BE2C (cell line): Measurements from ENCODE around the gene IFNL4.
"Not testable (repeated sequence)": the region's sequence is repeated elsewhere in the genome, so short reads cannot be mapped to it uniquely, and the experiment has no call there.

ENCODE experiments used
- DNase-seq: peaks from one replicate; pipeline ENCODE4 v3.0.0-alpha.2; 2020
- H3K27me3 ChIP-seq: fragments of 250-450 bp; sonication (Bioruptor Pico); 2 replicates; pipeline ENCODE4 v1.5.1; 2020; ENCODE audit warnings: mild to moderate bottlenecking
- H3K36me3 ChIP-seq: fragments of 250-450 bp; sonication (Bioruptor Pico); 2 replicates; pipeline ENCODE4 v1.5.1; 2020; ENCODE audit warnings: mild to moderate bottlenecking
- H3K4me1 ChIP-seq: fragments of 250-450 bp; sonication (Bioruptor Pico); 2 replicates; pipeline ENCODE4 v1.5.1; 2020
- H3K4me3 ChIP-seq: 2 replicates; pipeline ENCODE4 v1.5.1; 2011; ENCODE audit warnings: low read depth, low read length
- H3K9me3 ChIP-seq: fragments of 250-450 bp; sonication (Bioruptor Pico); 2 replicates; pipeline ENCODE4 v1.5.1; 2020
- TF ChIP-seq, protein P1 (sequence below): IDR thresholded peaks from 2 replicates; pipeline ENCODE4 v1.5.1; 2012; ENCODE audit warnings: mild to moderate bottlenecking, low read depth, low read length

IFNL4 gene

DNA sequence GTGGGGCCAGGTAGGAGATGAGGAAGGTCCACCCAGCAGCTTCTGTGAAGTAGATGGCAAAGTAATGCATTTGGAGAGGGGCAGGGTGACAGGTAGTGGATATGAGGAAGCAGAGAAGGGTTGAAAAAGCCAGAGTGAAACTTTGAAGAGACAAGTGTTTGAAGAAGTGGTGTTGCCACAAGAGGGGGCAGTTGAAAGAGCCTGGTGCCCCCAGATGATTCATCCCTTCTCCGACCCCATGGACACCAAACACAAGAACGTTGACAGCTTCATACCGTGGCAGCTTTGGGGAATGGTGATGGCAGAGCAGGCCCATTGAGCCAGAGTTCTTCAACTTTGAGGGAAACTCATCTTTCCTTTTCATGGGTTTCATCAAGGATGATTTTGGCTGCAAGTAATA, 23.7 kb downstream of the IFNL4 start:
- Histone ChIP-seq H3K9me3 (no peaks in the 10 kb centered on the region), H3K36me3 (no peaks in the 10 kb centered on the region), H3K27me3 (peaks cover 21% of the 10 kb centered on the region), H3K4me1 (no peaks in the 10 kb centered on the region), H3K4me3 (no peak overlapping the region)
- no peak for DNase-seq
- TF ChIP-seq, protein P1, sequence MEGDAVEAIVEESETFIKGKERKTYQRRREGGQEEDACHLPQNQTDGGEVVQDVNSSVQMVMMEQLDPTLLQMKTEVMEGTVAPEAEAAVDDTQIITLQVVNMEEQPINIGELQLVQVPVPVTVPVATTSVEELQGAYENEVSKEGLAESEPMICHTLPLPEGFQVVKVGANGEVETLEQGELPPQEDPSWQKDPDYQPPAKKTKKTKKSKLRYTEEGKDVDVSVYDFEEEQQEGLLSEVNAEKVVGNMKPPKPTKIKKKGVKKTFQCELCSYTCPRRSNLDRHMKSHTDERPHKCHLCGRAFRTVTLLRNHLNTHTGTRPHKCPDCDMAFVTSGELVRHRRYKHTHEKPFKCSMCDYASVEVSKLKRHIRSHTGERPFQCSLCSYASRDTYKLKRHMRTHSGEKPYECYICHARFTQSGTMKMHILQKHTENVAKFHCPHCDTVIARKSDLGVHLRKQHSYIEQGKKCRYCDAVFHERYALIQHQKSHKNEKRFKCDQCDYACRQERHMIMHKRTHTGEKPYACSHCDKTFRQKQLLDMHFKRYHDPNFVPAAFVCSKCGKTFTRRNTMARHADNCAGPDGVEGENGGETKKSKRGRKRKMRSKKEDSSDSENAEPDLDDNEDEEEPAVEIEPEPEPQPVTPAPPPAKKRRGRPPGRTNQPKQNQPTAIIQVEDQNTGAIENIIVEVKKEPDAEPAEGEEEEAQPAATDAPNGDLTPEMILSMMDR, result peak; percentile 28; the same call in 1 of the 2 replicates

- H3K27me3 ChIP-seq, result peaks cover 21% of the 10 kb centered on the region
- TF ChIP-seq, protein P1, result no peak
Observed at GRCh38 chr19:39223703-39224279, 24.9 kb downstream of the IFNL4 start.

GRCh38 chr19:39219108-39219507, 29.5 kb downstream of the IFNL4 start:
- not testable (repeated sequence) for H3K4me1 ChIP-seq, H3K9me3 ChIP-seq, DNase-seq, H3K4me3 ChIP-seq, H3K36me3 ChIP-seq, H3K27me3 ChIP-seq

More at GRCh38 chr19:39223703-39224279, 24.9 kb downstream of the IFNL4 start:
- no peak for DNase-seq
- no peaks in the 10 kb centered on the region for H3K36me3 ChIP-seq
- no peaks in the 10 kb centered on the region for H3K4me1 ChIP-seq
- H3K4me3 ChIP-seq, result no peak overlapping the region
- H3K9me3 ChIP-seq, result no peaks in the 10 kb centered on the region

DNA sequence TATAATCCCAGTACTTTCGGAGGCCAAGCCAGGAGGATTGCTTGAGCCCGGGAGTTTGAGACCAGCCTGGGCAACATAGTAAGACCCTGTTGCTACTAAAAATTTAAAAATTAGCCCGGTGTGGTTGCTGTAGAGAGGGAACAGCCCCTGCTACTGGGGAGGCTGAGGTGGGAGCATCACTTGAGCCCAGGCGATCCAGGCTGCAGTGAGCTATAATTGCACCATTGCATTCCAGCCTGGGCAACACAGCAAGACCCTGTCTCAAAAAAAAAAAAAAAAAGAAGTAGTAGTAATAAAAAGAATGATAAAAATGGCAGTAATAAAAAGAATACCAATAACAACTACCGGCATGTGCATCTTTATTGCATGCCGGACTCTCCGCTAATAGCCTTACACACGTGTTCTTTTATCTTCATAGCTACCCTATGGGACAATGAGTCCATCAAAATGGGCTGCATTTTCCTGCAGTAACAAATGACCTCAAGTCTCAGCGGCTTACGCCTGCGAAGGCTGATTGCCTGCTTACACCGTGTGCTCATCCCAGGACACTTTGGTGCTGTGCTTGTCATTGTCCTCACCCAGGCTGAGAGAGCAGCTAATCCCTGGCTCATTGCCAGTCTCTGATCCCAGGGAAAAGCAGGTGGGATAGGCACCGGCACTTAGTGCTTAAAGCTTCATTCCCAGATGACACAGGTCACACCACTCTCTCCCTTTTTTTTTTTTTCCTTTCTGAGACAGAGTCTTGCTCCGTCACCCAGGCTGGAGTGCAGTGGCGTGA, 30.2 kb downstream of the IFNL4 start:
- Histone ChIP-seq H3K27me3 (no peaks in the 10 kb centered on the region), H3K36me3 (no peaks in the 10 kb centered on the region), H3K4me3 (no peak overlapping the region), H3K4me1 (no peaks in the 10 kb centered on the region), H3K9me3 (no peaks in the 10 kb centered on the region)
- no peak for DNase-seq
- TF ChIP-seq, protein P1, result no peak

GRCh38 chr19:39217094-39217493, 31.6 kb downstream of the IFNL4 start:
- H3K4me3 ChIP-seq, result no peak overlapping the region
- H3K36me3 ChIP-seq, result no peaks in the 10 kb centered on the region
- DNase-seq, result no peak
- no peaks in the 10 kb centered on the region for H3K9me3 ChIP-seq
- no peaks in the 10 kb centered on the region for H3K4me1 ChIP-seq
- no peaks in the 10 kb centered on the region for H3K27me3 ChIP-seq
- TF ChIP-seq, protein P1, result no peak

- not testable (repeated sequence) for H3K9me3 ChIP-seq, DNase-seq, H3K27me3 ChIP-seq, H3K36me3 ChIP-seq, H3K4me3 ChIP-seq, H3K4me1 ChIP-seq
Observed at GRCh38 chr19:39215323-39215722, 33.3 kb downstream of the IFNL4 start.

DNA sequence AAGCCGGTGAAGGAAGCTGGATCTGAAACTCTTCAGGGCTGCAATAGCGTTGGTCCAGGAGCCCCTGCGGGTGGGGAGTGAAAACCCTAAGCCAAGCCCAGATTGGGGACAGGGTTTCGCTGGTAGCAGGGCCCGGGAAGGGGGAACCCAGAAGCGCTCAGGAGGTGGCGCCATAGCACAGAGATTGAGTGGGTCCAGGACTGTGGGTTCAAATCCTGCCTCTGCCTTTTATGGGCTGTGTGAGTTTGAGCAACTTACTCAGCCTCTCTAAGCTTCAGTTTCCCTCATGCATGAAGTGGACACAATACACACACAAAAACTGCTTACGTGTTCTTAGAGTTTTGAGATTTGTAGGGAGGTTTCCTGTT, 36.3 kb downstream of the IFNL4 start:
- H3K9me3 ChIP-seq, result no peaks in the 10 kb centered on the region
- TF ChIP-seq, protein P1, result peak; percentile 43
- no peak for DNase-seq
- no peaks in the 10 kb centered on the region for H3K36me3 ChIP-seq
- H3K4me1 ChIP-seq, result no peaks in the 10 kb centered on the region
- no peak overlapping the region for H3K4me3 ChIP-seq
- no peaks in the 10 kb centered on the region for H3K27me3 ChIP-seq
